T-cell (primary cell): Measurements from ENCODE around the gene ITPR1. TPM values are rescaled to one million over a fixed set of nuclear protein-coding genes. Genes with fewer than 3 reads are reported as not detected.
A peak's percentile ranks its signal among the peaks of the same experiment; 100 is the strongest.
"Not testable (repeated sequence)": the region's sequence is repeated elsewhere in the genome, so short reads cannot be mapped to it uniquely, and the experiment has no call there.

Experiments
- ATAC-seq, 4 experiments: fragments of 200-7000 bp in 3 of 4; fragments of 150-1000 bp in 1 of 4; cut with Tn5 transposase; replicated peaks in 1 of 4; 1 replicate in 3 of 4; 2 replicates in 1 of 4; pipeline ENCODE4 v1.10.0; 2021; ENCODE audit warnings: moderate library complexity in 3 of 4, mild to moderate bottlenecking in 2 of 4, moderate number of reproducible peaks in 1 of 4
- CTCF ChIA-PET, 2 donors: fragments of 300-600 bp; sonication (Branson Sonifier 250); formaldehyde crosslinking; loops; one replicate each; lab custom pipeline; 2022; ENCODE audit warnings: antibody characterized with exemption in 2 of 2; lab: Charles Lee
- POLR2A ChIA-PET, 2 donors: fragments of 300-600 bp; sonication (Branson Sonifier 250); formaldehyde crosslinking; loops; one replicate each; lab custom pipeline; 2022; ENCODE audit warnings: antibody characterized with exemption in 2 of 2; lab: Charles Lee
- DNase-seq, 35 experiments: peaks; one replicate each; pipeline versions ENCODE4 v3.0.0 to v3.0.0-alpha.2; 2013 to 2023
- H3K27ac ChIP-seq: one replicate; pipeline ENCODE4 v1.5.1; 2013; ENCODE audit warnings: low read length
- H3K27me3 ChIP-seq, 2 experiments: replicated peaks in 1 of 2; 1 replicate in 1 of 2; 2 replicates in 1 of 2; pipeline versions ENCODE4 v1.6.1 to v1.7.0; 2013; ENCODE audit warnings: low read length in 1 of 2, mixed read lengths in 1 of 2; ENCODE audit not compliant: control insufficient read depth in 2 of 2, insufficient read depth in 2 of 2; ENCODE audit errors: extremely low read depth in 1 of 2
- H3K36me3 ChIP-seq, 2 donors: 1 replicate in 1 of 2; 2 replicates in 1 of 2; pipeline versions ENCODE4 v1.6.1 to v1.7.0; 2013; ENCODE audit warnings: low read length in 1 of 2; ENCODE audit not compliant: control insufficient read depth in 2 of 2, insufficient read depth in 1 of 2; ENCODE audit errors: extremely low read depth in 1 of 2
- H3K4me1 ChIP-seq, 2 experiments: 1 replicate in 1 of 2; 2 replicates in 1 of 2; pipeline versions ENCODE4 v1.6.1 to v1.7.0; 2013; ENCODE audit warnings: low read length in 2 of 2, mixed read lengths in 1 of 2; ENCODE audit not compliant: insufficient read depth in 2 of 2, control insufficient read depth in 1 of 2; ENCODE audit errors: extremely low read depth in 1 of 2
- H3K4me3 ChIP-seq, 2 donors: 1 replicate in 1 of 2; 2 replicates in 1 of 2; pipeline versions ENCODE4 v1.5.1 to v1.7.0; 2013; ENCODE audit warnings: mild to moderate bottlenecking in 2 of 2, low read length in 1 of 2, moderate library complexity in 1 of 2; ENCODE audit not compliant: control insufficient read depth in 1 of 2; ENCODE audit errors: extremely low read depth in 1 of 2
- H3K9me3 ChIP-seq: 2 replicates; pipeline ENCODE4 v1.7.0; 2013
- H3K27ac Mint-ChIP-seq, 2 donors: one replicate each; pipeline ENCODE4 v1.8.0; 2020 to 2021; ENCODE audit warnings: mild to moderate bottlenecking in 2 of 2, mixed read lengths in 2 of 2
- H3K27me3 Mint-ChIP-seq, 2 donors: one replicate each; pipeline ENCODE4 v1.8.0; 2021 to 2022; ENCODE audit warnings: mixed read lengths in 2 of 2
- H3K36me3 Mint-ChIP-seq: one replicate; pipeline ENCODE4 v1.8.0; 2021; ENCODE audit warnings: mixed read lengths
- H3K4me1 Mint-ChIP-seq, 3 donors: one replicate each; pipeline ENCODE4 v1.8.0; 2020 to 2022; ENCODE audit warnings: mixed read lengths in 3 of 3, mild to moderate bottlenecking in 1 of 3
- H3K4me3 Mint-ChIP-seq, 3 donors: one replicate each; pipeline ENCODE4 v1.8.0; 2020 to 2022; ENCODE audit warnings: mild to moderate bottlenecking in 3 of 3, mixed read lengths in 3 of 3, moderate library complexity in 3 of 3
- H3K9me3 Mint-ChIP-seq, 3 donors: one replicate each; pipeline ENCODE4 v1.8.0; 2020 to 2022; ENCODE audit warnings: mixed read lengths in 3 of 3
- WGBS: methylation state at CpG from one replicate; pipeline ENCODE4 v1.1.5; 2013; ENCODE audit warnings: missing lambda C conversion rate; ENCODE audit not compliant: insufficient coverage; 5-methylcytosine and 5-hydroxymethylcytosine counted together
- total RNA-seq, 35 experiments: library from RNA in 6 of 35; stranded (reverse) in 6 of 35; fragments of 120-200 nt in 1 of 35; gene quantifications; one replicate each; pipeline versions ENCODE4 v1.2.1 to v1.2.4 and lab custom pipeline; 2013 to 2026

Gene ITPR1
- total RNA-seq, 5 donors from 2014 or later (not counting 1 experiment from before 2014, with no cell fraction given) = 53.8 to 105 (median 73.1) TPM

GRCh38 chr3:4456780-4457179, 36.4 kb upstream of the ITPR1 start:
- H3K36me3 Mint-ChIP-seq, H3K27ac ChIP-seq, POLR2A ChIA-PET, H3K36me3 ChIP-seq, H3K27me3 ChIP-seq, H3K9me3 ChIP-seq, H3K4me3 ChIP-seq, H3K9me3 Mint-ChIP-seq, DNase-seq, H3K27me3 Mint-ChIP-seq, CTCF ChIA-PET, H3K27ac Mint-ChIP-seq, H3K4me1 ChIP-seq, ATAC-seq, H3K4me3 Mint-ChIP-seq: not testable (repeated sequence)
- 100% methylated on average over 3 of the region's 14 CpGs for WGBS
- peaks cover 3 to 18% (median 8%) of the 10 kb centered on the region in 3 donors for H3K4me1 Mint-ChIP-seq

DNA sequence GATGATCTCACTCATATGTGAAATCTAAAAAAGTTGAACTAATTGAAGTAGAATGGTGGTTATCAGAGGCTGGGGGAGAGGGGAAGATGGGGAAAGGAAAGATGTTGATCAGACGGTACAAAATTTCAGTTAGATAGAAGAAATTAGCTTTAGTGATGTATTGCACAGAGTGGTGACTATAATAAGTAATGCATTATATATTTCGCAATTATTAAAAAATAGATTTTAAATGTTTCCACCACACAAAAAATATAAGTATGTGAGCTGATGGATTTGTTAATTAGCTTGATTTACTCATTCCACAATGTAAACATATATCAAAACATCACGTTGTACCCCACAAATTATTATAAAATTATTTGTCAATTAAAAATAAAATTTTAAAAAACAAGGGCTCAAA, 34.2 kb upstream of the ITPR1 start:
- no peak for DNase-seq
- POLR2A ChIA-PET = no interaction called here

GRCh38 chr3:4460334-4460733, 32.8 kb upstream of the ITPR1 start:
- ATAC-seq (no peak), DNase-seq (no peak)
- Histone ChIP-seq H3K4me3 (no peak overlapping the region), H3K4me1 (no peaks in the 10 kb centered on the region), H3K27me3 (no peaks in the 10 kb centered on the region), H3K9me3 (no peaks in the 10 kb centered on the region), H3K36me3 (no peaks in the 10 kb centered on the region), H3K27ac (no peak overlapping the region)
- Mint-ChIP-seq H3K36me3 (no peaks in the 10 kb centered on the region), H3K4me3 (no peak overlapping the region), H3K9me3 (no peaks in the 10 kb centered on the region), H3K27ac (no peak overlapping the region), H3K27me3 (no peaks in the 10 kb centered on the region), H3K4me1 (peaks cover 10 to 31% (median 15%) of the 10 kb centered on the region in 3 donors)
- ChIA-PET POLR2A (no interaction called here), CTCF (interaction anchor here (0.5 to 0.6 kb wide), 3 partner anchors 11 to 20 kb away, joined by 3 to 6 read pairs (median 4); no protein-coding TSS in a partner anchor)
- WGBS = 97% methylated on average over 3 of the region's 4 CpGs

More for the DNA sequence above, 34.2 kb upstream of the ITPR1 start:
- no CpG with 5 or more reads among the region's 3 CpGs for WGBS
- no peak for ATAC-seq
- no peak overlapping the region for H3K4me3 ChIP-seq
- no peaks in the 10 kb centered on the region for H3K36me3 ChIP-seq
- H3K4me1 Mint-ChIP-seq = peaks cover 3 to 23% (median 8%) of the 10 kb centered on the region in 3 donors
- H3K27me3 Mint-ChIP-seq = no peaks in the 10 kb centered on the region
- CTCF ChIA-PET = no interaction called here
- no peaks in the 10 kb centered on the region for H3K9me3 ChIP-seq
- no peaks in the 10 kb centered on the region for H3K36me3 Mint-ChIP-seq
- H3K27ac Mint-ChIP-seq = no peak overlapping the region
- H3K4me3 Mint-ChIP-seq = no peak overlapping the region
- no peaks in the 10 kb centered on the region for H3K4me1 ChIP-seq
- no peak overlapping the region for H3K27ac ChIP-seq
- H3K9me3 Mint-ChIP-seq = no peaks in the 10 kb centered on the region
- H3K27me3 ChIP-seq = no peaks in the 10 kb centered on the region

DNA sequence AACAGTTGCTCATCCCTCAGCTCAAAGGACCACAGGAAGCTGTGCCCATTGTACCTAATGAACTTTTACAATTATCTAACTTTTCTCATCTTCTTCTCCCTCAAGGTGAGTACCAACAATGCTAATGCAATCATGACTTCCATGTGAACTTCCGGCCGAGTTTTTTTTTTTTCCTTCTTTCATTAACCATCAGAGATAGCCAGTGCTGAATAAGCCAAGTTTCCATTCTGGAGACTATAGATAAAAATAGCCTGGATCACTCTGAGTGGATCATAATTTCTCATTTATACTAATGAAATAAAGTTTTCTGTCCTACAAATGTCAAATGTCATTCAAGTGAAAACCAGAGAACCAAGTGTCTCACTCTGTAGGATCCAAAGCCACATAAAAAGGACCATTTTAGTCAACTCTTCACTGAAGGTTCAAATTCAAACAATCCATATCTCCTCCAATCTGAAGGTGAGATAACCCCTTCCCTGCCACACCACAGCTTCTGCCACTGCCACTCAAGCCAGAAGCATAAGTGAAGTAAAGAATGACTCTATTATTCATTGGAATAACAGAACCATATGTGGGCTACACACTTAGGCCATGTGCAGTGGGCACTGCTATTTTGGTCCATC, 31.6 kb upstream of the ITPR1 start:
- Histone ChIP-seq H3K27me3 (no peaks in the 10 kb centered on the region), H3K4me1 (peaks cover 3 to 6% of the 10 kb centered on the region in 2 experiments), H3K27ac (no peak overlapping the region), H3K4me3 (no peak overlapping the region), H3K36me3 (no peaks in the 10 kb centered on the region), H3K9me3 (no peaks in the 10 kb centered on the region)
- CTCF ChIA-PET = interaction anchor here in 1 of 2 donors (0.6 kb wide), 1 partner anchor 115 kb away, joined by 3 read pairs; no protein-coding TSS in a partner anchor
- Mint-ChIP-seq H3K27me3 (no peaks in the 10 kb centered on the region), H3K36me3 (no peaks in the 10 kb centered on the region), H3K4me1 (peaks cover 20 to 44% (median 23%) of the 10 kb centered on the region in 3 donors), H3K9me3 (no peaks in the 10 kb centered on the region), H3K27ac (no peak overlapping the region), H3K4me3 (no peak overlapping the region)
- POLR2A ChIA-PET = no interaction called here
- DNase-seq (no peak), ATAC-seq (no peak)
- no CpG with 5 or more reads among the region's 2 CpGs for WGBS

DNA sequence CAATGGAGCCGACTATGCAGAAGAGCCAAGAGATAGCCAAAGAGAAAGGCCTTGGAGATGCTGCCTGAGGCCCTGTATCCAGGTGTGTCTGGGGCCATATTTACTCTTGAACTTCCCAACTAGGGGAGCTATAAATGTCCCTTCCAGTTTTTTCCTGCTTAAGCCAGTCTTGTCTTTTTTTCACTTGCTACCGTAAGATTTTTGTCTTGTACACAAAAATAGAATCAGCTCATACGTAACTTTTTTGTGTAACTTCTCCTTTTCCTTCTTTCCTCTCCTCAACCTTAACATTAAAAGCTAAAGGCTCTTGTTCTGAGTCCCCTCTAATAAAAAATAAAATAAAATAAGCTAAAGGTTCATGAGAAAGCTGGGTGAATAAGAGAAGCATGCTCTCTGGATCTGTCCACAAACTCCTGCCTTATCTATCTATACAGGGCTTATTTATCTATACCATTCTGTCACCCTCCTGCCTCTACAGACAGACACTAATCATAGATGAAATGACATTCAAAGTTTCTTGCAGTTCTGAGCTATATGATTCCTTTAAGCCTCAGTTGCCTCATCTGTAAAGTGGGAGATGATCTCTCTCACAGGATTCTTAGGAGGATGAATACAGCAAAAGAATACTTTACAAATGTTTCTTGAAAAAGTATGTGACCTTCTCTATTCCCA, 30.6 kb upstream of the ITPR1 start:
- Mint-ChIP-seq H3K27me3 (no peaks in the 10 kb centered on the region), H3K9me3 (no peaks in the 10 kb centered on the region), H3K4me1 (peaks cover 27 to 45% (median 27%) of the 10 kb centered on the region in 3 donors), H3K27ac (no peak overlapping the region), H3K36me3 (no peaks in the 10 kb centered on the region), H3K4me3 (no peak overlapping the region)
- no peak for ATAC-seq
- Histone ChIP-seq H3K4me3 (no peak overlapping the region), H3K9me3 (no peaks in the 10 kb centered on the region), H3K27me3 (no peaks in the 10 kb centered on the region), H3K27ac (no peak overlapping the region), H3K36me3 (no peaks in the 10 kb centered on the region), H3K4me1 (peaks cover 4 to 13% of the 10 kb centered on the region in 2 experiments)
- POLR2A ChIA-PET = no interaction called here
- DNase-seq = no peak
- CTCF ChIA-PET = interaction anchor here in 1 of 2 donors (0.6 to 0.8 kb wide), 2 partner anchors 29 to 114 kb away, joined by 3 read pairs; no protein-coding TSS in a partner anchor
- 80% methylated on average over 1 of the region's 3 CpGs for WGBS

- peaks cover 27 to 40% (median 28%) of the 10 kb centered on the region in 3 donors for H3K4me1 Mint-ChIP-seq
- Histone ChIP-seq H3K27ac (no peak overlapping the region), H3K4me1 (peaks cover 4 to 15% of the 10 kb centered on the region in 2 experiments), H3K9me3 (no peaks in the 10 kb centered on the region), H3K27me3 (no peaks in the 10 kb centered on the region), H3K4me3 (no peak overlapping the region), H3K36me3 (no peaks in the 10 kb centered on the region)
- POLR2A ChIA-PET = interaction anchor here in 1 of 2 donors (1.0 kb wide), 1 partner anchor 29 kb away, joined by 3 read pairs; no protein-coding TSS in a partner anchor
- ATAC-seq (no peak), DNase-seq (no peak)
- H3K9me3 Mint-ChIP-seq = no peaks in the 10 kb centered on the region
- no peak overlapping the region for H3K27ac Mint-ChIP-seq
- no peaks in the 10 kb centered on the region for H3K36me3 Mint-ChIP-seq
- H3K27me3 Mint-ChIP-seq = no peaks in the 10 kb centered on the region
- no CpG with 5 or more reads among the region's 1 CpG for WGBS
- peak overlapping the region in 1 of 3 donors; percentile 41 for H3K4me3 Mint-ChIP-seq
- CTCF ChIA-PET = no interaction called here
These were observed 28.6 kb upstream of the ITPR1 start for GRCh38 chr3:4464576-4464975.
